Cardiac atrium fibroblast (primary cell): Measurements from ENCODE around the gene LMTK3. TPM values are rescaled to one million over a fixed set of nuclear protein-coding genes. Genes with fewer than 3 reads are reported as not detected.

ENCODE experiments used
- total RNA-seq: library from RNA; depleted of rRNA; stranded (reverse); fragments of >200 nt; gene quantifications from 2 replicates; pipeline ENCODE4 v1.2.3, GENCODE V29; 2015

The LMTK3 gene
- total RNA-seq, result 0.49 TPM in 1 of 2 replicates, not detected in the other

GRCh38 chr19:48511800-48512503 lies at the start of gene LMTK3:
TSS of gene LMTK3 (minus strand) at chr19:48511835. CDS start at chr19:48511576, 259 bp downstream.

DNA sequence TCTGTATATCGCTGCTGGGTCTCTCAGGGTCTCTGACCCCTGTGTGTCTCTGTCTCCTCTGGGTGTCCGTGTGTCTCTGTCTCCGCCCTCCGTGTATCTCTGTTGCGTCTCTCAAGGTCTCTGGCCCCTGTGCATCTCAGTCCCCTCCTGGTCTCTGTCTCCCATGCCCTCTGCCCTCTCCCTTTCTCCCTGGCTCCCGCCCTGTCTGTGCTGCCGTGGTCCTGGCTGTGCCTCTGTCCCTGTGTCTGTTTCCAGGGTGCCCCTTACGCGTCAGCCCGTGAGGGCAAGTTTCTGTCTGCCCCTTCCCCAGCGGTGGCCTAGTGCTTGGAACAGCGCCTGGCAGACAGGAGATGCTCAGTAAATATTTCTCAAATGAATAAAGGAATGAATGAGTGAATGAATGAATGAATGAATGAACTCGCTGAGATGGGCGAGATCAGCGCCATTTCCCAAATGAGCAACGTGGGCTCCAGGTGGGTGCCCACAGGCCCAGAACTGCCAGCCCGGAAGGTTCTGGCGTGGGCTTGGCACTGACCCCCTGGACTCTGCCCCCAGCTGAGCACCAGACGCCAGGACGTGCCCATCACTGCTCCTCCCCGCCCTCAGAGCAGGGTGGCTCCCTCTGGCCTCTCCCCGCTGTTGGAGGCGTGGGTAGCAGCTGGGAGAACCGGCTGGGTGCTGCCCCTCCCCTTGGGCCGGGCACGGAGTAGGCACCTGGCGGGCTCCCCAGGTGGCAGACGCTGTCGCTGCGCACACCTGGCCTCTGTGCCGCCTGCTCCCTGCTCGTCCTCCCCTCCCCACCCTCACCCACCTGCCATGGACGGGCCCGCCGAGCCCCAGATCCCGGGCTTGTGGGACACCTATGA lies 40.0 kb upstream of the LMTK3 start, which contains the start of gene SULT2B1:
Gene SULT2B1, plus strand, starts transcription at position 736 of the 866 bp plus-strand sequence. Its CDS starts 81 bp downstream, at position 817.

DNA sequence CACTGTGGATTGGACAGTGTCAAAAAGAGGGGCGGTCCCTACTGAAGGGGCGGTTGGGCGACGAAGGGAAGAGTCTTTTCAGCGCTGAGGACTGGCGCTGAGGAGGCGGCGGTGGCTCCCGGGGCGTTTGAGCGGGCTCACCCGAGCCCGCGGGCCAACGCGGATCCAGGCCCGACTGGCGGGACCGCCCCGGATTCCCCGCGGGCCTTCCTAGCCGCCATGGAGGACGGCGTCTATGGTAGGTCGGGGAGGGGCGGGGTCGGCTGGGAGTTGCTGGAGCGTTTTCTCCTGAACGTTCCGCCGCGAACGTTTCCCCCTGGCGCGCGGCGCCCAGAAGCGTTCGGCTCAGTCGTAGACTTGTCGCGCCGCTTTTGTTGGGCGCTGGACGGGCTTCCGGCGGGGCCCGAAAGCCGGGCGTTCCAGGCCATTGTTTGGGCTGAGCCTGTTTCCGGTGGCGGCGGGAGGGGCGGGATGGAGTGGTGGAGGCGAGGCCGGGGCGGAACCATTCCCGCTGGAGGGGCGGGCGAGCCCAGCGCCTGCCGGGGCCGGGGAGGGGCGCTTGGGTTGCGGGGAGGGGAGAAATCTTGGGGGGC lies 42.2 kb downstream of the LMTK3 start, which contains the start of gene CYTH2:
Gene CYTH2, plus strand, starts transcription at position 81 of the 593 bp plus-strand sequence. Its CDS starts 139 bp downstream, at position 220.

DNA sequence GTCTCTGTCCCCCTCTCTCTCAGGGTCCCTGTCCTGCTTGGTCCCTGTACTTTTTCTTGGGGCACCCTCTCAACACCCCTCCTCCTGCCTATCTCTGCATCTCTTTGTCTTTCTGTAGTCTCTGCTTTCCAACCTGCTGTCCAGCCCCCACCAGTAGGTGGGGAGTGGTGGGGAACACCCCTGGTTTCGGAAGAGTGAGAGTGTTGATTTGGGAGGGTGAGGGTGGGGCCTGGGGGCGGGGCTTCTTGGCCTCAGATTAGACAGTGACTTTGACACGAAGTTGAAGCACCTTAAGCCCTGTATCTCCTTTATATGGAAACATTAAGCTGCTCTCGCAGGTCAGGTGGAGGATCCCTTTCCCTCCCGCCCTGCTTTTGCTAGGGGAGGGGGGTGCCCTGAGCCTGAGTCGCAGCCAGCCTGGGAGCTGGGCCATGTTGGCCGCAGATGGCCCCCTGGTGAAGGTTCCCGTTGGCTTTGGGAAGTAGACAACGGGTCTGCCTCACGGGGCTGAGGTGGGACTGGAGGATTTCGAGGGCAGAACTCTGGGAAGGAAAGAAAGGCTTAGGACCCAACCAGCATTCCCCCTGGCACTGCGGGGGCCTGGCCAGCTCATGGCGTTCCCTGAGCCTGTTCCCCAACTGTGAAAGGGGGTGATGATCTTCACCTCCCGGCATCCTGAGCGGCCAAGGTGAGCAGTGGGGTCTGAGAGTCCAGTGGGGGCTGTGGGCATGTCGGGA lies 56.3 kb downstream of the LMTK3 start, which contains the start of gene KCNJ14:
Gene KCNJ14, plus strand, starts transcription at position 404 of the 737 bp plus-strand sequence. CDS start 6,151 bp downstream, outside the sequence.

DNA sequence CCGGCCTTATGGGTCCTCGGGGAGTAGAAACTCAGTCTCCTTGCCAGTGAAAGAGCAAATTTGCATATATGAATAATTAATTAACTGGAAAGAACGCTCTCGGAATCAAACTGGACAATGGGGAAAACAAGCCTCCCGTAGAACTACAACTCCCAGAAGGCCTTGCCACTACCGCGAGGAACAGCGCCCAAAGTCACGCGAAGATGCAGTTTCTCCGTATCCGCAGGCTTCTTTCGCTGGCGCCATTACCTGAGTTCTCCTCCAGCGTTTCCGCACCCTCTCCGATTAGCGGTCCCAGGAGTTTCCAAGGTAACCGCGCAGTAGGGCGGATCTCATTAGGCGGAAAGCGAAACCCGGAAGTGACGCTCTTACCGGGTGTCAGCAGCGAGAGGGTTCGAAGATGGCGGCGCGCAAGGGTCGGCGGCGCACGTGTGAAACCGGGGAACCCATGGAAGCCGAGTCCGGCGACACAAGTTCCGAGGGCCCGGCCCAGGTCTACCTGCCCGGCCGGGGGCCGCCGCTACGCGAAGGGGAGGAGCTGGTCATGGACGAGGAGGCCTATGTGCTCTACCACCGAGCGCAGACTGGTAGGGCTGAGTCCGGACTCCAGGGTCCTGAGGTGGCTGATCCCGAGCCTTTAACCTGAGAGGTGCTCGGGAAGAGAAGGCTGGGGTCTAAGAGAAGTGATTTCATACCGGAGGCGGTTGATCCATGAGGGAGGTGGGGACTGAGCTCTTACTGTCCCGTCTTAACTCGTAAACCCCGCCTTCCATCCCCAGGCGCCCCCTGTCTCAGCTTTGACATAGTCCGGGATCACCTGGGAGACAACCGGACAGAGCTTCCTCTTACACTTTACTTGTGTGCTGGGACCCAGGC lies 65.8 kb downstream of the LMTK3 start, which contains the start of gene GRWD1:
Gene GRWD1, plus strand, starts transcription at position 378 of the 876 bp plus-strand sequence. Its CDS starts 23 bp downstream, at position 401.

Other genes with a start within 250 kb of the LMTK3 start
- gene ZNF114, start 241.8 kb downstream of the LMTK3 start, total RNA-seq, result 3.9 TPM in 1 of 2 replicates, not detected in the other
- gene EMP3, start 186.3 kb downstream of the LMTK3 start, total RNA-seq, result 163 and 198 TPM in 2 replicates
- 5.5 and 5.8 TPM in 2 replicates for gene TMEM143, start 147.9 kb downstream of the LMTK3 start, total RNA-seq
- gene SYNGR4, start 147.5 kb downstream of the LMTK3 start, total RNA-seq, result not detected in 2 replicates
- gene KDELR1, start 120.3 kb downstream of the LMTK3 start, total RNA-seq, result 219 and 256 TPM in 2 replicates
- 1.1 and 1.3 TPM in 2 replicates for gene GRIN2D, start 118.2 kb downstream of the LMTK3 start, total RNA-seq
- 41.5 and 42.6 TPM in 2 replicates for gene GRWD1, start 65.9 kb downstream of the LMTK3 start, total RNA-seq
- gene KCNJ14, start 56.3 kb downstream of the LMTK3 start, total RNA-seq, result 0.36 and 0.49 TPM in 2 replicates
- 30.6 and 35.6 TPM in 2 replicates for gene CYTH2, start 42.5 kb downstream of the LMTK3 start, total RNA-seq
- not detected in 2 replicates for gene SULT2B1, start 40.3 kb upstream of the LMTK3 start, total RNA-seq
- not detected in 2 replicates for gene SPACA4, start 94.9 kb upstream of the LMTK3 start, total RNA-seq
- gene FAM83E, start 103.2 kb upstream of the LMTK3 start, total RNA-seq, result 0.32 TPM in 1 of 2 replicates, not detected in the other
- 2,406 and 2,632 TPM in 2 replicates for gene RPL18, start 107.3 kb upstream of the LMTK3 start, total RNA-seq
- gene SPHK2, start 107.7 kb upstream of the LMTK3 start, total RNA-seq, result 8.3 and 13.4 TPM in 2 replicates
- 1.3 and 3.6 TPM in 2 replicates for gene DBP, start 125.5 kb upstream of the LMTK3 start, total RNA-seq
- 1.1 and 3.2 TPM in 2 replicates for gene CA11, start 134.4 kb upstream of the LMTK3 start, total RNA-seq
- gene NTN5, start 161.2 kb upstream of the LMTK3 start, total RNA-seq, result not detected in 2 replicates
- not detected in 2 replicates for gene FUT2, start 184.1 kb upstream of the LMTK3 start, total RNA-seq
- 0.32 and 0.72 TPM in 2 replicates for gene MAMSTR, start 207.9 kb upstream of the LMTK3 start, total RNA-seq
- 2.2 and 3.4 TPM in 2 replicates for gene RASIP1, start 228.8 kb upstream of the LMTK3 start, total RNA-seq
- not detected in 2 replicates for gene IZUMO1, start 235.1 kb upstream of the LMTK3 start, total RNA-seq
- gene FUT1, start 240.8 kb upstream of the LMTK3 start, total RNA-seq, result 0.32 and 1.1 TPM in 2 replicates
- not detected in 2 replicates for gene FGF21, start 243.7 kb upstream of the LMTK3 start, total RNA-seq